ENCODE data around the gene THAP8.

- TF ChIP-seq CTCF (IDR thresholded peaks at IDR 0.05; ENCODE audit: insufficient read depth, low read depth, low read length) (no peak), EZH2 (IDR thresholded peaks at IDR 0.05; ENCODE audit: insufficient read depth, low read length) (no peak)
These were observed 38.5 kb upstream of the THAP8 start for GRCh38 chr19:36092566-36092965.

All from astrocyte (in vitro differentiated cells and primary cell).